OCI-LY7 (cell line): Measurements from ENCODE around the gene RNU6-7.

Experiments used
- CTCF ChIP-seq: fragments of 200-600 bp; sonication (generic); conservative IDR thresholded peaks from 2 replicates; pipeline ENCODE4 v1.5.1; 2014; ENCODE audit warnings: mild to moderate bottlenecking, antibody characterized with exemption, low read length, moderate library complexity, mixed read lengths
- EZH2phosphoT487 ChIP-seq: fragments of 200-600 bp; sonication (generic); IDR thresholded peaks from 2 replicates; pipeline ENCODE4 v1.6.1; 2018; ENCODE audit warnings: low read depth, borderline replicate concordance, mild to moderate bottlenecking, mixed run types, antibody characterized with exemption, low read length, moderate library complexity, mixed read lengths

- TF ChIP-seq CTCF (no peak), EZH2phosphoT487 (no peak)
Measured at GRCh38 chr14:32212833-32213232, 11.0 kb downstream of the RNU6-7 start.
